ENCODE measurements around the gene SLC27A5. TPM values are rescaled to one million over a fixed set of nuclear protein-coding genes. Genes with fewer than 3 reads are reported as not detected.
A peak's percentile ranks its signal among the peaks of the same experiment; 100 is the strongest.

The SLC27A5 gene
- total and polyA plus RNA-seq, 2 of the 13 experiments (the other 11 are each of a cell fraction or from before 2014, with no cell fraction given), result 30.3 to 40.2 TPM

DNA sequence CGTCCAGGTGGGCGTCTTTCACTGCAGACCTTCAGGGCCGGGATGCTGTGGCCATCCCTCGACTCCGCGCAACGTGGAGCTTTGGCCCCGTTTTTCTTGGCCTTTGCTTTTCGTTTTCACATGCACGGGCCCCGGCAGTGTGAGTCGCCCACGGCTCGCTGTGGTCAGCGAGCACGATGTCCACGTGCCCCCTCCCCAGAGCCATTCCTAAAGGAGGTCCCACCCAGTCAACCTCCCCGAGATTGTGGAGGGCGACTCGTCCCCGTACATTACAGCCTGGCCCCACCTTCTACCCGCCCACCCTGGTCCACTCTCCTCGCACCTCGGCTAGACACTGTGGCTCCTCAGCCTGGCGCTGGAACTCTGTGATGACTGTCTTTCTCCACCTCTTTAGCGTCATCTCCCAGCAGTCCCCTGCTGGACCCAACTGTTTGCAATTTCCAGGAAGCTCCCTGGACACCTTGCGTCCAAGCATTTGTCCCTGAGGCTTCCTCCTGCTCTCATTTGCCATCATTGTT lies 35.2 kb downstream of the SLC27A5 start (continued):
- TF ChIP-seq, protein P1, sequence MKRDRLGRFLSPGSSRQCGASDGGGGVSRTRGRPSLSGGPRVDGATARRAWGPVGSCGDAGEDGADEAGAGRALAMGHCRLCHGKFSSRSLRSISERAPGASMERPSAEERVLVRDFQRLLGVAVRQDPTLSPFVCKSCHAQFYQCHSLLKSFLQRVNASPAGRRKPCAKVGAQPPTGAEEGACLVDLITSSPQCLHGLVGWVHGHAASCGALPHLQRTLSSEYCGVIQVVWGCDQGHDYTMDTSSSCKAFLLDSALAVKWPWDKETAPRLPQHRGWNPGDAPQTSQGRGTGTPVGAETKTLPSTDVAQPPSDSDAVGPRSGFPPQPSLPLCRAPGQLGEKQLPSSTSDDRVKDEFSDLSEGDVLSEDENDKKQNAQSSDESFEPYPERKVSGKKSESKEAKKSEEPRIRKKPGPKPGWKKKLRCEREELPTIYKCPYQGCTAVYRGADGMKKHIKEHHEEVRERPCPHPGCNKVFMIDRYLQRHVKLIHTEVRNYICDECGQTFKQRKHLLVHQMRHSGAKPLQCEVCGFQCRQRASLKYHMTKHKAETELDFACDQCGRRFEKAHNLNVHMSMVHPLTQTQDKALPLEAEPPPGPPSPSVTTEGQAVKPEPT (CRISPR knock-in tag; IDR thresholded peaks at IDR 0.05; ENCODE audit: low read depth), result no peak
- no peak for TF ChIP-seq ZNF24 (IDR thresholded peaks at IDR 0.05)
- TF ChIP-seq SSRP1 (CRISPR knock-in tag; IDR thresholded peaks at IDR 0.05), result 0 out of 2 replicates have a peak, but pooled peaks have one; percentile 46
- TF ChIP-seq, protein P2, sequence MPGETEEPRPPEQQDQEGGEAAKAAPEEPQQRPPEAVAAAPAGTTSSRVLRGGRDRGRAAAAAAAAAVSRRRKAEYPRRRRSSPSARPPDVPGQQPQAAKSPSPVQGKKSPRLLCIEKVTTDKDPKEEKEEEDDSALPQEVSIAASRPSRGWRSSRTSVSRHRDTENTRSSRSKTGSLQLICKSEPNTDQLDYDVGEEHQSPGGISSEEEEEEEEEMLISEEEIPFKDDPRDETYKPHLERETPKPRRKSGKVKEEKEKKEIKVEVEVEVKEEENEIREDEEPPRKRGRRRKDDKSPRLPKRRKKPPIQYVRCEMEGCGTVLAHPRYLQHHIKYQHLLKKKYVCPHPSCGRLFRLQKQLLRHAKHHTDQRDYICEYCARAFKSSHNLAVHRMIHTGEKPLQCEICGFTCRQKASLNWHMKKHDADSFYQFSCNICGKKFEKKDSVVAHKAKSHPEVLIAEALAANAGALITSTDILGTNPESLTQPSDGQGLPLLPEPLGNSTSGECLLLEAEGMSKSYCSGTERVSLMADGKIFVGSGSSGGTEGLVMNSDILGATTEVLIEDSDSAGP (CRISPR knock-in tag; IDR thresholded peaks at IDR 0.05; ENCODE audit: borderline replicate concordance), result 0 out of 2 replicates have a peak, but pooled peaks have one; percentile 1
- TF ChIP-seq ZNF44 (CRISPR knock-in tag; IDR thresholded peaks at IDR 0.05), result 0 out of 2 replicates have a peak, but pooled peaks have one; percentile 24
- TF ChIP-seq HNF4G (IDR thresholded peaks at IDR 0.05; ENCODE audit: borderline replicate concordance, low read depth, low read length), result no peak
- no peak for TF ChIP-seq HNF4G (CRISPR knock-in tag; IDR thresholded peaks at IDR 0.05; ENCODE audit: borderline replicate concordance, low read depth)
- no peak for TF ChIP-seq ZSCAN31 (CRISPR knock-in tag; IDR thresholded peaks at IDR 0.05; ENCODE audit: low read depth)
- TF ChIP-seq RBM39 (IDR thresholded peaks at IDR 0.05; ENCODE audit: low read depth, low read length, poor library complexity, severe bottlenecking), result peak; percentile 9
- TF ChIP-seq HHEX (CRISPR knock-in tag; IDR thresholded peaks at IDR 0.05), result no peak
- TF ChIP-seq, protein P3, sequence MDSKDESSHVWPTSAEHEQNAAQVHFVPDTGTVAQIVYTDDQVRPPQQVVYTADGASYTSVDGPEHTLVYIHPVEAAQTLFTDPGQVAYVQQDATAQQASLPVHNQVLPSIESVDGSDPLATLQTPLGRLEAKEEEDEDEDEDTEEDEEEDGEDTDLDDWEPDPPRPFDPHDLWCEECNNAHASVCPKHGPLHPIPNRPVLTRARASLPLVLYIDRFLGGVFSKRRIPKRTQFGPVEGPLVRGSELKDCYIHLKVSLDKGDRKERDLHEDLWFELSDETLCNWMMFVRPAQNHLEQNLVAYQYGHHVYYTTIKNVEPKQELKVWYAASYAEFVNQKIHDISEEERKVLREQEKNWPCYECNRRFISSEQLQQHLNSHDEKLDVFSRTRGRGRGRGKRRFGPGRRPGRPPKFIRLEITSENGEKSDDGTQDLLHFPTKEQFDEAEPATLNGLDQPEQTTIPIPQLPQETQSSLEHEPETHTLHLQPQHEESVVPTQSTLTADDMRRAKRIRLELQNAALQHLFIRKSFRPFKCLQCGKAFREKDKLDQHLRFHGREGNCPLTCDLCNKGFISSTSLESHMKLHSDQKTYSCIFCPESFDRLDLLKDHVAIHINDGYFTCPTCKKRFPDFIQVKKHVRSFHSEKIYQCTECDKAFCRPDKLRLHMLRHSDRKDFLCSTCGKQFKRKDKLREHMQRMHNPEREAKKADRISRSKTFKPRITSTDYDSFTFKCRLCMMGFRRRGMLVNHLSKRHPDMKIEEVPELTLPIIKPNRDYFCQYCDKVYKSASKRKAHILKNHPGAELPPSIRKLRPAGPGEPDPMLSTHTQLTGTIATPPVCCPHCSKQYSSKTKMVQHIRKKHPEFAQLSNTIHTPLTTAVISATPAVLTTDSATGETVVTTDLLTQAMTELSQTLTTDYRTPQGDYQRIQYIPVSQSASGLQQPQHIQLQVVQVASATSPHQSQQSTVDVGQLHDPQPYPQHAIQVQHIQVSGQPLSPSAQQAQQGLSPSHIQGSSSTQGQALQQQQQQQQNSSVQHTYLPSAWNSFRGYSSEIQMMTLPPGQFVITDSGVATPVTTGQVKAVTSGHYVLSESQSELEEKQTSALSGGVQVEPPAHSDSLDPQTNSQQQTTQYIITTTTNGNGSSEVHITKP (CRISPR knock-in tag; IDR thresholded peaks at IDR 0.05; ENCODE audit: low read depth), result no peak; the same call in 1 of the 2 replicates
- TF ChIP-seq HMG20B (CRISPR knock-in tag; conservative IDR thresholded peaks at IDR 0.05), result no peak
- TF ChIP-seq MEIS2 (CRISPR knock-in tag; IDR thresholded peaks at IDR 0.05), result no peak; the same call in 1 of the 2 replicates
- TF ChIP-seq ZNF326 (CRISPR knock-in tag; IDR thresholded peaks at IDR 0.05; ENCODE audit: borderline replicate concordance), result no peak; the same call in 1 of the 2 replicates
- TF ChIP-seq, protein P4, sequence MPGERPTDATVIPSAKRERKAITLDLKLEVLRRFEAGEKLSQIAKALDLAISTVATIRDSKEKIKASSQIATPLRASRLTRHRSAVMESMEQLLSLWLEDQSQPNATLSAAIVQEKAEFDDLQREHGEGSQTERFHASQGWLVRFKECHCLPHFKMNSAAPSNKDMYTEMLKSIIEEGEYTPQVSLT (CRISPR knock-in tag; IDR thresholded peaks at IDR 0.05; ENCODE audit: borderline replicate concordance, low read depth), result no peak
- TF ChIP-seq CAMTA2 (CRISPR knock-in tag; IDR thresholded peaks at IDR 0.05; ENCODE audit: borderline replicate concordance), result 0 out of 2 replicates have a peak, but pooled peaks have one; percentile 66

Data from HepG2 (cell line).